HepG2 (cell line): ENCODE data around the gene C17orf58. TPM values are rescaled to one million over a fixed set of nuclear protein-coding genes. Genes with fewer than 3 reads are reported as not detected.

ENCODE experiments used
- FOXJ3 ChIP-seq: sonication (generic); formaldehyde crosslinking; IDR thresholded peaks from 2 replicates; pipeline ENCODE4 v1.4.0; 2020; ENCODE audit warnings: missing genetic modification reagents, mild to moderate bottlenecking, borderline replicate concordance
- GTF3A ChIP-seq: sonication (generic); formaldehyde crosslinking; conservative IDR thresholded peaks from 2 replicates; pipeline ENCODE4 v1.4.0; 2020; ENCODE audit warnings: mild to moderate bottlenecking, missing genetic modification reagents
- HDAC2 ChIP-seq: sonication (generic); formaldehyde crosslinking; IDR thresholded peaks from 2 replicates; pipeline ENCODE4 v1.4.0; 2020; ENCODE audit warnings: missing genetic modification reagents
- JARID2 ChIP-seq: sonication (generic); formaldehyde crosslinking; IDR thresholded peaks from 2 replicates; pipeline ENCODE4 v1.8.1; 2023; ENCODE audit warnings: missing genetic modification reagents, inconsistent platforms; ENCODE audit not compliant: insufficient replicate concordance
- NR2F1 ChIP-seq, 2 experiments: fragments of 450-650 bp in 1 of 2; formaldehyde crosslinking in 1 of 2; IDR thresholded peaks; 2 replicates each; pipeline versions ENCODE4 v1.5.0 to v1.6.1; 2016 to 2020; ENCODE audit warnings: mild to moderate bottlenecking in 1 of 2, missing compliant biosample characterization in 1 of 2, missing genetic modification reagents in 1 of 2, moderate library complexity in 1 of 2
- TCF7 ChIP-seq: sonication (generic); IDR thresholded peaks from 2 replicates; pipeline ENCODE4 v1.6.1; 2016; ENCODE audit warnings: antibody characterized with exemption, low read depth
- TSC22D2 ChIP-seq: sonication (generic); formaldehyde crosslinking; IDR thresholded peaks from 2 replicates; pipeline ENCODE4 v1.5.1; 2020; ENCODE audit warnings: missing genetic modification reagents, mild to moderate bottlenecking, borderline replicate concordance
- ZC3H4 ChIP-seq: sonication (generic); formaldehyde crosslinking; IDR thresholded peaks from 2 replicates; pipeline ENCODE4 v1.4.0; 2020; ENCODE audit warnings: missing genetic modification reagents, borderline replicate concordance
- ZMYM2 ChIP-seq: sonication (generic); formaldehyde crosslinking; IDR thresholded peaks from 2 replicates; pipeline ENCODE4 v1.8.0; 2022; ENCODE audit warnings: mild to moderate bottlenecking, missing genetic modification reagents
- ZNF232 ChIP-seq: sonication (generic); formaldehyde crosslinking; IDR thresholded peaks from 2 replicates; pipeline ENCODE4 v1.4.0; 2020; ENCODE audit warnings: missing genetic modification reagents, borderline replicate concordance
- ZNF264 ChIP-seq: sonication (generic); formaldehyde crosslinking; IDR thresholded peaks from 2 replicates; pipeline ENCODE4 v1.4.0; 2020; ENCODE audit warnings: missing genetic modification reagents
- ZNF44 ChIP-seq: sonication (generic); formaldehyde crosslinking; IDR thresholded peaks from 2 replicates; pipeline ENCODE4 v1.5.1; 2020; ENCODE audit warnings: mild to moderate bottlenecking, missing genetic modification reagents
- ZNF577 ChIP-seq: sonication (generic); formaldehyde crosslinking; IDR thresholded peaks from 2 replicates; pipeline ENCODE4 v1.4.0; 2020; ENCODE audit warnings: mild to moderate bottlenecking, low read depth, missing genetic modification reagents, borderline replicate concordance
- ZNF670 ChIP-seq: sonication (generic); formaldehyde crosslinking; IDR thresholded peaks from 2 replicates; pipeline ENCODE4 v1.8.0; 2022; ENCODE audit warnings: mild to moderate bottlenecking, missing genetic modification reagents, borderline replicate concordance
- ZNF850 ChIP-seq: sonication (generic); formaldehyde crosslinking; conservative IDR thresholded peaks from 2 replicates; pipeline ENCODE4 v1.9.0; 2021; ENCODE audit warnings: mild to moderate bottlenecking, missing genetic modification reagents
- ZSCAN29 ChIP-seq: sonication (generic); formaldehyde crosslinking; conservative IDR thresholded peaks from 2 replicates; pipeline ENCODE4 v1.4.0; 2020; ENCODE audit warnings: mild to moderate bottlenecking, missing genetic modification reagents
- polyA plus RNA-seq, 8 experiments: library from polyadenylated mRNA; depleted of rRNA in 3 of 8; stranded (reverse) in 7 of 8; unstranded in 1 of 8; fragments of >200 nt; fragmentation: Illumina TruSeq in 4 of 8; extraction: Trizol in 4 of 8; gene quantifications; 2 replicates each; pipeline versions ENCODE4 v1.2.1 to v1.2.3, GENCODE V29; 2011 to 2016; ENCODE audit warnings: low read depth in 4 of 8, missing spikeins in 1 of 8, mixed read lengths in 1 of 8; ENCODE audit not compliant: insufficient read depth in 1 of 8
- total RNA-seq, 5 experiments: library from RNA; depleted of rRNA; stranded (reverse); fragments of >200 nt; fragmentation: Illumina TruSeq; extraction: Trizol; gene quantifications; 2 replicates each; pipeline ENCODE4 v1.2.3, GENCODE V29; 2016; ENCODE audit warnings: low read depth in 1 of 5
- TF ChIP-seq, protein P1 (sequence below): sonication (generic); formaldehyde crosslinking; IDR thresholded peaks from 2 replicates; pipeline ENCODE4 v1.4.0; 2020; ENCODE audit warnings: missing genetic modification reagents, borderline replicate concordance
- TF ChIP-seq, protein P2 (sequence below), 2 experiments: sonication (generic) in 1 of 2; formaldehyde crosslinking in 1 of 2; IDR thresholded peaks; 2 replicates each; pipeline versions ENCODE4 v1.5.1 to v1.6.1; 2011 to 2020; ENCODE audit warnings: borderline replicate concordance in 1 of 2, low read depth in 1 of 2, low read length in 1 of 2, mild to moderate bottlenecking in 1 of 2, missing genetic modification reagents in 1 of 2, moderate library complexity in 1 of 2
- TF ChIP-seq, protein P3 (sequence below): sonication (generic); formaldehyde crosslinking; IDR thresholded peaks from 2 replicates; pipeline ENCODE4 v1.4.0; 2020; ENCODE audit warnings: missing genetic modification reagents
- TF ChIP-seq, protein P4 (sequence below): sonication (generic); formaldehyde crosslinking; IDR thresholded peaks from 2 replicates; pipeline ENCODE4 v1.5.1; 2020; ENCODE audit warnings: missing genetic modification reagents, mild to moderate bottlenecking, borderline replicate concordance

The C17orf58 gene
- total and polyA plus RNA-seq, 2 of the 13 experiments (the other 11 are each of a cell fraction or from before 2014, with no cell fraction given): 15.6 to 15.8 TPM

DNA sequence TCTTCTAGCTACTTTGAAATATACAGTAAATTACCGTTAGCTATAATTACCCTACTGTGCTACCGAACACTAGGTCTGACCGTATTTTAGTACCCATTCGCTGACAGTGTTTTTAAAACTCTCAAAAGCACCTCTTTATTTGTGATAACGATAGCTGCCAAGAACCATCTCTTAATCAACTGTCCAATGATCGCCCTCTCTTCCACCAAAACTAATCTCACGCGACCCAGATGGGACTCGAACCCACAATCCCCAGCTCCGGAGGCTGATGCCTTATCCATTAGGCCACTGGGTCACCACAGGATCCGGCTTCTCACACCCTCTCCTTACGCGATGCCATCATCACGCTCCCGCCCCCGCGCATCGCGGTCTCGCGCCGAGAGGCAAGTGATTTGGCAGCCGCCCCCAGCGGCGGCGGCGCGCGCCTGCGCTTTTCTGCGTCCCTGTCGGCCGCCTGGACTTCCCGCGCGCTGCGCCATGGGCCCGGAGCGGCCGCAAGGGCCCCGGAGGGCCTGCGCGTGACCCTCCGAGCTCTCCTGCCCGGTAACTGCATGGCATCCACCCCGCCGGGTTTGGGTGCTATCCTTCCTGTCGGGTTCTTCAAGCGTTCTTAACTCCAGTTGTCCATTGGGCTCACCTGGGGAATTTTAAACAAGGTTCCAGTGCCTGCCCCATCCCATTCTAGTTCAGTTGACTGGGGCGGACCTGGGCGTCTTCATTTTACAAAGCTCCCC, 23.6 kb upstream of the C17orf58 start (continued):
- TF ChIP-seq, protein P1, sequence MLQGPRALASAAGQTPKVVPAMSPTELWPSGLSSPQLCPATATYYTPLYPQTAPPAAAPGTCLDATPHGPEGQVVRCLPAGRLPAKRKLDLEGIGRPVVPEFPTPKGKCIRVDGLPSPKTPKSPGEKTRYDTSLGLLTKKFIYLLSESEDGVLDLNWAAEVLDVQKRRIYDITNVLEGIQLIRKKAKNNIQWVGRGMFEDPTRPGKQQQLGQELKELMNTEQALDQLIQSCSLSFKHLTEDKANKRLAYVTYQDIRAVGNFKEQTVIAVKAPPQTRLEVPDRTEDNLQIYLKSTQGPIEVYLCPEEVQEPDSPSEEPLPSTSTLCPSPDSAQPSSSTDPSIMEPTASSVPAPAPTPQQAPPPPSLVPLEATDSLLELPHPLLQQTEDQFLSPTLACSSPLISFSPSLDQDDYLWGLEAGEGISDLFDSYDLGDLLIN (CRISPR knock-in tag): peak; percentile 99
- TF ChIP-seq HDAC2 (CRISPR knock-in tag) (peak; percentile 98), ZNF577 (CRISPR knock-in tag) (0 out of 2 replicates have a peak, but pooled peaks have one; percentile 55), FOXJ3 (CRISPR knock-in tag) (0 out of 2 replicates have a peak, but pooled peaks have one; percentile 32), TSC22D2 (CRISPR knock-in tag) (peak; percentile 87; the same call in 1 of the 2 replicates), NR2F1 (CRISPR knock-in tag; IDR thresholded peaks at IDR 0.05) (peak; percentile 64 to 72; a peak in 3 of 4 replicates), ZNF670 (CRISPR knock-in tag) (peak; percentile 75; the same call in 1 of the 2 replicates), JARID2 (CRISPR knock-in tag) (peak; percentile 85), ZC3H4 (CRISPR knock-in tag) (peak; percentile 66; the same call in 1 of the 2 replicates), GTF3A (CRISPR knock-in tag) (peak; percentile 76), ZNF232 (peak; percentile 90), ZNF44 (CRISPR knock-in tag) (peak; percentile 92), ZMYM2 (CRISPR knock-in tag) (peak; percentile 93), ZSCAN29 (CRISPR knock-in tag) (peak; percentile 95), ZNF850 (CRISPR knock-in tag) (no peak; the same call in 1 of the 2 replicates), TCF7 (no peak), ZNF264 (CRISPR knock-in tag) (peak; percentile 60; the same call in 1 of the 2 replicates)
- TF ChIP-seq, protein P2, sequence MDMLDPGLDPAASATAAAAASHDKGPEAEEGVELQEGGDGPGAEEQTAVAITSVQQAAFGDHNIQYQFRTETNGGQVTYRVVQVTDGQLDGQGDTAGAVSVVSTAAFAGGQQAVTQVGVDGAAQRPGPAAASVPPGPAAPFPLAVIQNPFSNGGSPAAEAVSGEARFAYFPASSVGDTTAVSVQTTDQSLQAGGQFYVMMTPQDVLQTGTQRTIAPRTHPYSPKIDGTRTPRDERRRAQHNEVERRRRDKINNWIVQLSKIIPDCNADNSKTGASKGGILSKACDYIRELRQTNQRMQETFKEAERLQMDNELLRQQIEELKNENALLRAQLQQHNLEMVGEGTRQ (IDR thresholded peaks at IDR 0.05; ENCODE audit: low read depth, low read length): no peak; the same call in 1 of the 2 replicates
- TF ChIP-seq, protein P2 (CRISPR knock-in tag; IDR thresholded peaks at IDR 0.05; ENCODE audit: borderline replicate concordance): no peak; the same call in 1 of the 2 replicates
- TF ChIP-seq, protein P3, sequence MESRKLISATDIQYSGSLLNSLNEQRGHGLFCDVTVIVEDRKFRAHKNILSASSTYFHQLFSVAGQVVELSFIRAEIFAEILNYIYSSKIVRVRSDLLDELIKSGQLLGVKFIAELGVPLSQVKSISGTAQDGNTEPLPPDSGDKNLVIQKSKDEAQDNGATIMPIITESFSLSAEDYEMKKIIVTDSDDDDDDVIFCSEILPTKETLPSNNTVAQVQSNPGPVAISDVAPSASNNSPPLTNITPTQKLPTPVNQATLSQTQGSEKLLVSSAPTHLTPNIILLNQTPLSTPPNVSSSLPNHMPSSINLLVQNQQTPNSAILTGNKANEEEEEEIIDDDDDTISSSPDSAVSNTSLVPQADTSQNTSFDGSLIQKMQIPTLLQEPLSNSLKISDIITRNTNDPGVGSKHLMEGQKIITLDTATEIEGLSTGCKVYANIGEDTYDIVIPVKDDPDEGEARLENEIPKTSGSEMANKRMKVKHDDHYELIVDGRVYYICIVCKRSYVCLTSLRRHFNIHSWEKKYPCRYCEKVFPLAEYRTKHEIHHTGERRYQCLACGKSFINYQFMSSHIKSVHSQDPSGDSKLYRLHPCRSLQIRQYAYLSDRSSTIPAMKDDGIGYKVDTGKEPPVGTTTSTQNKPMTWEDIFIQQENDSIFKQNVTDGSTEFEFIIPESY: peak; percentile 91
- TF ChIP-seq, protein P4, sequence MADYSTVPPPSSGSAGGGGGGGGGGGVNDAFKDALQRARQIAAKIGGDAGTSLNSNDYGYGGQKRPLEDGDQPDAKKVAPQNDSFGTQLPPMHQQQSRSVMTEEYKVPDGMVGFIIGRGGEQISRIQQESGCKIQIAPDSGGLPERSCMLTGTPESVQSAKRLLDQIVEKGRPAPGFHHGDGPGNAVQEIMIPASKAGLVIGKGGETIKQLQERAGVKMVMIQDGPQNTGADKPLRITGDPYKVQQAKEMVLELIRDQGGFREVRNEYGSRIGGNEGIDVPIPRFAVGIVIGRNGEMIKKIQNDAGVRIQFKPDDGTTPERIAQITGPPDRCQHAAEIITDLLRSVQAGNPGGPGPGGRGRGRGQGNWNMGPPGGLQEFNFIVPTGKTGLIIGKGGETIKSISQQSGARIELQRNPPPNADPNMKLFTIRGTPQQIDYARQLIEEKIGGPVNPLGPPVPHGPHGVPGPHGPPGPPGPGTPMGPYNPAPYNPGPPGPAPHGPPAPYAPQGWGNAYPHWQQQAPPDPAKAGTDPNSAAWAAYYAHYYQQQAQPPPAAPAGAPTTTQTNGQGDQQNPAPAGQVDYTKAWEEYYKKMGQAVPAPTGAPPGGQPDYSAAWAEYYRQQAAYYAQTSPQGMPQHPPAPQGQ (CRISPR knock-in tag): 0 out of 2 replicates have a peak, but pooled peaks have one; percentile 90
